NT2/D1 (cell line): Measurements from ENCODE around the gene DDX27.

Source experiments
- SUZ12 ChIP-seq: IDR thresholded peaks from 2 replicates; pipeline ENCODE4 v1.6.1; 2011; ENCODE audit not compliant: insufficient read length, insufficient read depth; ENCODE audit errors: extremely low read depth
- YY1 ChIP-seq: IDR thresholded peaks from 2 replicates; pipeline ENCODE4 v1.6.1; 2011; ENCODE audit not compliant: insufficient read length, insufficient read depth
- ZNF274 ChIP-seq: IDR thresholded peaks from 2 replicates; pipeline ENCODE4 v1.6.1; 2011; ENCODE audit warnings: mild to moderate bottlenecking, low read depth, low read length

GRCh38 chr20:49225896-49226295, 6.7 kb downstream of the DDX27 start:
- TF ChIP-seq SUZ12, result no peak
- no peak for TF ChIP-seq YY1
- TF ChIP-seq ZNF274, result no peak
